Measurements from ENCODE around the gene BATF3. TPM values are rescaled to one million over a fixed set of nuclear protein-coding genes. Genes with fewer than 3 reads are reported as not detected.

The BATF3 gene
- total and polyA plus RNA-seq, 2 of the 4 experiments (the other 2 are of a cell fraction) = 1.6 to 3.9 TPM

GRCh38 chr1:212641956-212642355 lies 57.7 kb downstream of the BATF3 start:
- H4K5ac ChIP-seq (ENCODE audit: low read depth, low read length) = no peak overlapping the region
- peak; percentile 50 for ATAC-seq (ENCODE audit: low read depth)
- H3K27ac ChIP-seq (ENCODE audit: insufficient read depth, low read length) = no peak overlapping the region
- no peaks in the 10 kb centered on the region for H3K9me3 ChIP-seq (ENCODE audit: control insufficient read depth, insufficient read depth, low read length)
- dilution Hi-C loops (cut with HindIII; ENCODE audit: low sequenced_read_pairs, unreplicated experiment) = no loop called here
- H3K4ac ChIP-seq (ENCODE audit: low read depth, low read length) = no peak overlapping the region
- H2BK15ac ChIP-seq (ENCODE audit: low read depth, low read length) = no peak overlapping the region
- peaks cover 25% of the 10 kb centered on the region for H3K4me1 ChIP-seq (ENCODE audit: control insufficient read depth, insufficient read depth, low read length)
- no peak overlapping the region for H4K91ac ChIP-seq (ENCODE audit: insufficient read depth, low read depth, low read length)
- H4K20me1 ChIP-seq (ENCODE audit: insufficient read depth, low read length) = no peaks in the 10 kb centered on the region
- no peak overlapping the region for H2AFZ ChIP-seq (replicated peaks; ENCODE audit: low read length, poor library complexity)
- peak; percentile 70 for DNase-seq
- no peak overlapping the region for H2AK9ac ChIP-seq (replicated peaks; ENCODE audit: low read depth, low read length, poor library complexity)
- TF ChIP-seq POLR2A (IDR thresholded peaks at IDR 0.05; ENCODE audit: low read depth, low read length) = no peak
- no peak for TF ChIP-seq MAZ (IDR thresholded peaks at IDR 0.05; ENCODE audit: borderline replicate concordance, low read depth, low read length)
- no peak for TF ChIP-seq MAFK (IDR thresholded peaks at IDR 0.05; ENCODE audit: low read depth, low read length)
- no peak for TF ChIP-seq CHD1 (IDR thresholded peaks at IDR 0.05; ENCODE audit: low read depth, low read length)
- TF ChIP-seq RAD21 (IDR thresholded peaks at IDR 0.05; ENCODE audit: low read length) = no peak
- no peak for TF ChIP-seq RCOR1 (IDR thresholded peaks at IDR 0.05; ENCODE audit: insufficient replicate concordance, low read length)
- no peak for TF ChIP-seq CEBPB (IDR thresholded peaks at IDR 0.05; ENCODE audit: low read depth, low read length)
- TF ChIP-seq ELK1 (IDR thresholded peaks at IDR 0.05; ENCODE audit: borderline replicate concordance, low read depth, low read length) = no peak
- TF ChIP-seq FOS (IDR thresholded peaks at IDR 0.05; ENCODE audit: low read depth, low read length) = no peak
- no peak for TF ChIP-seq NFE2L2 (IDR thresholded peaks at IDR 0.05; ENCODE audit: low read depth, low read length)
- no peak for TF ChIP-seq USF2 (IDR thresholded peaks at IDR 0.05; ENCODE audit: low read depth, low read length)
- TF ChIP-seq RFX5 (IDR thresholded peaks at IDR 0.05; ENCODE audit: low read depth, low read length) = no peak
- TF ChIP-seq SMC3 (IDR thresholded peaks at IDR 0.05; ENCODE audit: low read depth, low read length) = no peak
- no peak for TF ChIP-seq MXI1 (IDR thresholded peaks at IDR 0.05; ENCODE audit: borderline replicate concordance, low read depth, low read length)
- no peak for TF ChIP-seq BHLHE40 (IDR thresholded peaks at IDR 0.05; ENCODE audit: low read depth, low read length)
- no peak overlapping the region for H3K23ac ChIP-seq (ENCODE audit: low read depth, low read length)
- WGBS, 2 experiments (ENCODE audit: extremely low coverage in 2 of 2, insufficient read length in 1 of 2) = no CpG with 5 or more reads among the region's 1 CpG
- H3K4me2 ChIP-seq (ENCODE audit: low read depth, low read length) = no peak overlapping the region
- no peak overlapping the region for H2BK20ac ChIP-seq (ENCODE audit: low read depth, low read length)
- no peak overlapping the region for H2AK5ac ChIP-seq (ENCODE audit: low read depth, low read length)
- H2BK5ac ChIP-seq (ENCODE audit: low read depth, low read length, poor library complexity, severe bottlenecking) = no peak overlapping the region
- peaks cover 0 to 4% of the 10 kb centered on the region in 2 experiments; a peak in 1 of 4 replicates for H3K79me1 ChIP-seq (ENCODE audit: low read depth in 1 of 2, low read length in 2 of 2)
- no peak overlapping the region for H3K14ac ChIP-seq (replicated peaks; ENCODE audit: low read depth, low read length)
- no peak overlapping the region for H3K4me3 ChIP-seq (ENCODE audit: insufficient read depth, low read depth, low read length)
- H3K36me3 ChIP-seq (ENCODE audit: control insufficient read depth, insufficient read depth, low read length) = no peaks in the 10 kb centered on the region
- in situ Hi-C loops (cut with MboI; ENCODE audit: low sequenced_read_pairs) = no loop called here
- H3K27me3 ChIP-seq (ENCODE audit: control insufficient read depth, insufficient read depth, low read length) = no peaks in the 10 kb centered on the region
- no peak overlapping the region for H3K18ac ChIP-seq (ENCODE audit: low read depth, low read length)
- no peak overlapping the region for H2BK120ac ChIP-seq (ENCODE audit: low read depth, low read length)
- H3K9ac ChIP-seq (ENCODE audit: low read depth, low read length) = no peak overlapping the region
- peaks cover 20% of the 10 kb centered on the region for H3K9me1 ChIP-seq (ENCODE audit: insufficient read depth, low read length)
- ChIA-PET POLR2A (ENCODE audit: unreplicated experiment) (no interaction called here), CTCF (interaction anchor here (0.6 kb wide), 2 partner anchors 112 to 420 kb away, joined by 3 read pairs; no protein-coding TSS in a partner anchor)
- intact Hi-C loops (cut with micrococcal nuclease) = no loop called here
- H3K56ac ChIP-seq (ENCODE audit: extremely low read depth, insufficient read depth, low read length) = no peak overlapping the region
- H4K8ac ChIP-seq (ENCODE audit: low read depth in 2 of 2, low read length in 2 of 2) = no peak overlapping the region
- BruUV-seq (replicated peaks) = no TSS peak

Data from IMR-90 (cell line).